ENCODE results near the gene GBX1.

The GBX1 gene

GRCh38 chr7:151173386-151174245 is 6.1 kb upstream of the GBX1 start:
- no peak for DNase-seq (ENCODE audit: low spot score)

- peak; percentile 65 for DNase-seq (ENCODE audit: low spot score)
Measured at GRCh38 chr7:151172273-151173141, 5.0 kb upstream of the GBX1 start.

DNA sequence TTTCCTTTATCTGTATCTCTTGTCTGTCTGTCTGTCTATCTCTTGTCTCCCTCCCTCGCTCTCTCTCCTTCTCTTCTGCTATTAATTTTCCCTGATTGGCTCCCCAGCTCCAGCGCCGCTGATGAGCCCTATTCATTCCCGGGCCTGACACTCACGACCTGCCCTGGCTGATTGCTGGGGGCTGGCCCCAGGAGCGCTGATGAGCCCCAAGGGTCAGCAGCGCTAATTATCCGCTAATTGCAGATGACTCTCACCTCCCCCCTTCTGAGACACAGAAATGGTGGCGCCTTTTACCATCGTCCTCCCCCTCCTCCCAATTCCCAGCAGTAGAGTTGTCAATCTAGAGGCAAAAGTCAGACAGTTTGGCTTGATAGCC is 1.3 kb upstream of the GBX1 start:
- DNase-seq (ENCODE audit: low spot score): no peak

DNA sequence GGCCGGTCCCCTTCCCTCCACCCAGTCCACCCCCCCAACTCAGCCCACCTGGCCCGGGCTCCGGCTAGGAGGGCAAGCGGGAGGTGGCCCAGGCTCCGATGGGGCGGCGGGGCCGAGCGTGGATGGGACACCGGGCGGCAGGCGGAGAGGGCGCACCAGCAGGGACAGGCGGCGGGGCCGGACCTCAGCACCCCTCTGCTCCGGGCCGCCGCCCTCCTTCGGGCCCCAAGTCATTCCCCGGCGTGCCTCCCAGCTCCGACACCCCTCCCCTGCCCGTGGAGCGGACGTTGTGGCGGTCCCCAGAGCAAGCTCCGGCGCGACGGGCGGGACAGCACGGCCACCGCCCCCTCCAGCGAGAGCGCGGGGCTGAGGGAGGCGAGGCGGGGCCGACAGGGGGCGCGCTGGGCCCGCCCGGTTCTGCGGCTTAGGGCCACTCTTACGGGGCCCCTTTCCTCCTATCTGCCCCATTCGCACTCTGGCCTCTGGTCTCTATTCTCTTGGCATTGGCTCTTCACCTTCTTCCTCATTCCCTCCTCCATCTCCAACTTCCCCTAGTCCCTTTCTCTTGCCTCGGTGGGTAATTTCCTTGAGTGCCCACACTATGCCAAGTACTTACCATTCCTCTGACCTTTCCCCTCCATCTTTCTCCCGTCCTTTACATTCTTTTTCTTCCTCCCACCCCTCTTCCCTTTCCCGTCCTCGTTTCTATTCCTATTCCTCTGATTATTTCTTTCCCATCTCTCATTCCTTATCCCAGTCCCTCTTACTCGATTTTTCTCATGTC is 701 bp upstream of the GBX1 start:
- no peak for DNase-seq (ENCODE audit: low spot score)

- no peak for DNase-seq (ENCODE audit: low spot score)
Measured at GRCh38 chr7:151166629-151167196, 781 bp downstream of the GBX1 start.

GRCh38 chr7:151161757-151162156 is 5.7 kb downstream of the GBX1 start:
- DNase-seq (ENCODE audit: low spot score): no peak

DNA sequence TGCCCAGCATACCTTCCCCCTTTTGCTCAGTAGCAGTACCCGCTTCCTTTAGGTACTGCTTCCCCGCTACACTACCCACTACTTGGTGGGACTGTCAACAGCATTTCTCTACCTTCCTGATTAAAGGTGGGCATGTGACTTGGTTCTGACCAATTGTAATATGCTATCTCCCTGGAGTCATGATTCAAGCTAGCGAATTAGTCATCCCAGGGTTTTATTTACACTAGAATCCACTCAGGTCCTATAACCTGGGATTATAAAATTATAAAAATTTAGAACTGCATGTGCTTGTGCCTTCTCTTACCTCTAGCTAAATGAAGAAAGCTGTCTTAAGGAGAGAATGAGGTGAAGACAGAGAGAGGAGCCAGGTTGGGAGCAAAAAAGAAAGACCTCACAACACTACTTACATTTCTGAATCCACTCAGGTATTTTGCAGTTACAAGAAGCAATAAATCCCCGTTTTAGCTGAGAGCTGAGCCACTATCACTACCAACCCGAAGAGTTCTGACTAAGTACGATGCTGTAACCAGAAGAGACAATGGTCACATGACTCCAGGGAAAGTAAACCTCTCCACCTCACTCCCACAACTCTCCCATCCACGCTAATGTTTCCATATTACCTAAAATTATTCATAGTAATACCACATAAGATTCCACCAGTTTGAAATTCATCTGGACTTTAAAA is 9.7 kb downstream of the GBX1 start:
- DNase-seq (ENCODE audit: low spot score): no peak

GRCh38 chr7:151152643-151153513 is 14.6 kb downstream of the GBX1 start:
- no peak for DNase-seq (ENCODE audit: low spot score)

DNA sequence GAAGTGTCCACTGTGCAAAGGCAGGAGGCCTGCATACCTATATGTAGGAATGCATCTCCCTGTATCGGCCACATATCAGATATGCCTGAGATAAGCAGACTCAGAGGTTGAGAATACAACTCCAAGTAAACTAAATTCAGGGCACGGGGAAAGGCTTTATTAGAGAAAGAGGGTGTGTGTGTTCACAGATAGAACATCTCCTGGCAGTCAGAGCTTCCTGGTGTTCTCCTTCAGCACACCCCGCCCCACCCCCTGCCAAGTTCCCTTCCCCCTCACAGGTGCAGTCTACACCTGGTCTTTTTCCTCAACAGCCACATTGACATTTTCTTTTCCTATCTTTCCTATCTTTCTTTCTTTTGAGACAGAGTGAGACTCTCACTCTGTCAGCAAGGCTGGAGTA is 17.1 kb downstream of the GBX1 start:
- no peak for DNase-seq (ENCODE audit: low spot score)

GRCh38 chr7:151148319-151149259 is 18.9 kb downstream of the GBX1 start:
- no peak for DNase-seq (ENCODE audit: low spot score)

DNA sequence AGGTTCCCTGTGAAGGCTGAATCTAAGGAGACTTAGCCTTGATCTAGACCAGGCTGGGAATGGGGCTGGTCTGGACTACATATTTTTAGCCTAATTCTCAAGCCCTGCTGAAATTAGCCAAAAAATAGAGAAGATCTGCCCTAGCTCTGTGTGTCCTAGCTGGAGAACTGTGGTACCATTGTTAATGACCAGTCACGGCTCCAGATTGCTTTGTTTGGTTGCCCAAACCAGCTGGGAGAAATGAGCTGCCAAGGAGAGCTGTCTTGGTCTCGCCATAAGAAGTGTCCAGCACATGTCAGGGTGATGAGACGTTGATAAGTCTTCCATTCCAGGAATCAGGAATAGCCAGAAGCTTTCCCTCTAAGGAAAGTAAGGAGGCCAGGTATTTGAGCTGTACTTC is 20.7 kb downstream of the GBX1 start:
- peak; percentile 92 for DNase-seq (ENCODE audit: low spot score)

DNA sequence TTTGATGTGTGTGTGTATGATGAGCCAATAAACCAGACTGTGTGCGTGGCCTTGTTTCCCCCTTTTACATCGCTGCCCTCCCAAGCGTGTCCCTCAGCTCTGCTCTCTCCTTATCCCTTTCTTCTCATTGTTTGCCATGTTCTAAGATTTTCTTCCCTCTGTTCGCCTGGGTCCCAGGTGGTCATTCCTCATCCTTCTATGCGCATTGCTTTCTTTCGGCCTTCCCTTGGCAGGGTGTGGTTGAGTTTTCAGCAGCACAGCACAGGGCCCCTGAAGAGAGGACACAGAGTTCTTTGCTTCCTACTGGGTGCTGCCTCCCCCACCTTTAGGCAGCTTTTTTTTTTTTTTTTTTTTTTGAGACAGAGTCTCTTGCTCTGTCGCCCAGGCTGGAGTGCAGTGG is 23.1 kb downstream of the GBX1 start:
- no peak for DNase-seq (ENCODE audit: low spot score)

- DNase-seq (ENCODE audit: low spot score): peak; percentile 37
Measured at GRCh38 chr7:151143261-151144015, 24.1 kb downstream of the GBX1 start.

DNA sequence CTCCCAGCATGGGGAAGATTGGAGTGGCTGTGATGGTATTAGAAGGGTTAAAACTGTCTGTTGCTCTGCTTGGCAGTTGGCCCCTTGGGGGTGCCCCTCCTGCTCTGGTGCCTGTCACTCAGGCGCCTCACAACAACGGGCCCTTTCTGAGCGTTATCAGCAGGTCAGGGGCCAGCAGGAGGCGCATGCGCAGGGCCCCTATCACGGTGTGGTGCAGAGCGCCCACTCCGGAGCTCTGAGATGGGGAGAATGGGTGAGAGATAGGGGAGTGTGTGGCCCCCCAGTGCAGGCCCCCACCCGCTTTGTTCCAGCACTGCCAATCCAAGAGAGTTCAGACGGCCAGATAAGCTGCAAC is 24.8 kb downstream of the GBX1 start:
- DNase-seq (ENCODE audit: low spot score): peak; percentile 86

- no peak for DNase-seq (ENCODE audit: low spot score)
Measured at GRCh38 chr7:151141855-151142685, 25.4 kb downstream of the GBX1 start.

DNA sequence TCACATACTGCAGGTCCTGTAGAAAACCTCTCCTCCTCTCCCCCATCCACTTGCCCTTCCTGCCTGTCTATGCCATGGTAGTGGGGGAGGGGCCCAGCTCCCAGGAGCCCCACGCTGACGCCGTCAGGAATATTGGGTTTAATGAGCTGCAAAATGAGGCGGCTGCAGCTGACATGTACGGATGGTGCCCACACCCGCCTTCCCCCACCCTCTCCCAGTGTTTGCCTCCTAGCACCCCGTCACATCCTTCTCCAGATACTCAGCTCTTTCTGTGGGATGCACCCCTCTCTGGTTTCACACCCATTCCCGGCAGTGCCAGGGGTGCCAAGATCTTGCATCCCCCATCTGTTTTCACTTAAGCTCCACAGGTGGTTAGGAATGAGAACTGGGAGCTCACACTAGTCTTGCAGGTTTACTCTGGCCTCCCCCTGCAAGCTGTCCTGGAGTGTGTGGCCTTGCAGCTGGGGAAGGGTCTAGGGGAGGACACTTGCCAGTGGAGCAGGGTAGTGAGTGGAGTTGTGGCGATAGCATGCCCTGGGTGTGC is 26.1 kb downstream of the GBX1 start:
- DNase-seq (ENCODE audit: low spot score): no peak

GRCh38 chr7:151140826-151141225 is 26.7 kb downstream of the GBX1 start:
- DNase-seq (ENCODE audit: low spot score): no peak
